Caki2 (cell line): ENCODE data around the gene NPIPB2. TPM values are rescaled to one million over a fixed set of nuclear protein-coding genes. Genes with fewer than 3 reads are reported as not detected.
"Not testable (repeated sequence)": the region's sequence is repeated elsewhere in the genome, so short reads cannot be mapped to it uniquely, and the experiment has no call there.

Experiments used
- DNase-seq: peaks from one replicate; pipeline ENCODE4 v3.0.0-alpha.2; 2015; ENCODE audit warnings: low read depth
- in situ Hi-C: cut with HindIII; loops from 2 replicates; pipeline ENCODE4 v1.10.0; 2016; ENCODE audit warnings: low sequenced_read_pairs, low pct_unique_long_range_greater_than_20kb, mixed read lengths
- total RNA-seq: library from RNA; depleted of rRNA; stranded (reverse); fragments of >200 nt; shearing (Covaris generic); gene quantifications from 2 replicates; pipeline ENCODE4 v1.2.3, GENCODE V29; 2014; ENCODE audit warnings: low replicate concordance

The NPIPB2 gene
- total RNA-seq, 1 experiment from 2014 or later = 9.5 TPM

DNA sequence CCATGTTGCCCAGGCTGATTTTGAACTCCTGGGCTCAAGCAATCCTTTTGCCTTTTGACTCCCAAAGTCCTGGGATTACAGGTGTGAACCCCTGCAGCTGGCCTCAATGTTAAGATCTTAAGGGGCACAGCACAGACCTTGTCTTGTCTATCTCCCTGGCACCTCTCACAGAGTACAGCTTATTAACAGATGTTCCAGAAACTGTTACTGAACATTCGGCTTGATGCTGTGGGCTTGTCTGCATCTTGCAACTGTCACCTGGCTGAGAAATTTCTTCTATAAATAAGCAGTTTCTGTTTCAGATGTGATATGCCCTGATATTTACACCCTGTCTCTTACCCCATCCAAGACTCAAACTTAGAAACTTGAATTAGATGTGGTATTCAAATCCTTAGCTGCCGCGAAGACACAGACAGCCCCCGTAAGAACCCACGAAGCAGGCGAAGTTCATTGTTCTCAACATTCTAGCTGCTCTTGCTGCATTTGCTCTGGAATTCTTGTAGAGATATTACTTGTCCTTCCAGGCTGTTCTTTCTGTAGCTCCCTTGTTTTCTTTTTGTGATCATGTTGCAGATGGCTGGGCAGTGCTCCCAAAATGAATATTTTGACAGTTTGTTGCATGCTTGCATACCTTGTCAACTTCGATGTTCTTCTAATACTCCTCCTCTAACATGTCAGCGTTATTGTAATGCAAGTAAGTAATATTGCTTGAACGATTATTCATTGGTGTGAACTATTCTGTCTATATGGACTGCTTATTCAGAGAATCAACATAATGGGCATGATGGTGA, 23.1 kb upstream of the NPIPB2 start, which contains the start of gene TNFRSF17:
Gene TNFRSF17, plus strand, starts transcription at position 450 of the 791 bp plus-strand sequence. Its CDS starts 115 bp downstream, at position 565.
- in situ Hi-C loops = no loop called here
- no peak for DNase-seq

DNA sequence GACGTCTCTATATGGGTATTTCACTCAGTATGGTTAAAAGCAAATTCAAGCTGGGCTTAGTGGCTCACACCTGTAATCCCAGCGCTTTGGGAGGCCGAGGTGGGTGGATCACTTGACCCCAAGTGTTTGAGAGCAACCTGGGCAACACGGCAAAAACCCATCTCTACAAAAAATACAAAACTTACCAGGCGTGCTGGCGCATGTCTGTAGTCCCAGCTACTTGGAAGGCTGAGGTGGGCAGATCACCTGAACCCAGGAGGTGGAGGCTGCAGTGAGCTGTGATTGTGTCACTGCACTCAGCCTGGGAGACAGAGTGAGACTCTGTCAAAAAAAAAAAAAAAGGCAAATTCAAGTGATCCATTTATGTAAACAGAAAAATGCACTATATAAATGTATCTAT, 21.9 kb upstream of the NPIPB2 start:
- in situ Hi-C loops = no loop called here

DNA sequence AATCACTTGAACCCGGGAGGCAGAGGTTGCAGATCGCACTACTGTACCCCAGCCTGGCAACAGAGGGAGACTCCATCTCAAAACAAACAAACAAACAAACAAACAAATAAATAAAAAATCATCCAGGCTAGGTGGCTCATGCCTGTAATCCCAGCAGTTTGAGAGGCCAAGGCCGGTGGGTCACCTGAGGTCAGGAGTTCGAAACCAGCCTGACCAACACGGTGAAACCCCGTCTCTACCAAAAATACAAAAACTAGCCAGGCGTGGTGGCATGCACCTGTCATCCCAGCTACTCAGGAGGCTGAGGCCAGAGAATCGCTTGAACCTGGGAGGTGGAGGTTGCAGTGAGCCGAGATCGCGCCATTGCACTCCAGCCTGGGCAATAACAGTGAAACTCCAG, 21.1 kb upstream of the NPIPB2 start:
- in situ Hi-C loops = not testable (repeated sequence)

More for the DNA sequence above, 21.9 kb upstream of the NPIPB2 start:
- no peak for DNase-seq

DNA sequence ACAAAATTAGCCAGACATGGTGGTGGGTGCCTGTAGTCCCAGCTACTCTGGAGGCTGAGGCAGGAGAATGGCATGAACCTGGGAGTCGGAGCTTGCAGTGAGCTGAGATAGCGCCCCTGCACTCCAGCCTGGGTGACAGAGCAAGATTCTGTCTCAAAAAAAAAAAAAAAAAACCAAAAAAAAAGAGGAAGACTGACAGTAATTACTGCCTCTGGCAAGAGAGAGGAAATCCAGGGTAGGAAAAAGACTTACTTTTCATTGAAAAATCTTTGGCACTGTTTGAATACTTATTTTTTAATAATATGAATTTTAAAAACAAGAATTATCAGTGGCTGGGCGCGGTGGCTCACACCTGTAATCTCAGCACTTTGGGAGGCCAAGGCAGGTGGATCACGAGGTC, 20.6 kb upstream of the NPIPB2 start:
- in situ Hi-C loops, DNase-seq: not testable (repeated sequence)

More for the DNA sequence above, 21.1 kb upstream of the NPIPB2 start:
- DNase-seq = not testable (repeated sequence)

DNA sequence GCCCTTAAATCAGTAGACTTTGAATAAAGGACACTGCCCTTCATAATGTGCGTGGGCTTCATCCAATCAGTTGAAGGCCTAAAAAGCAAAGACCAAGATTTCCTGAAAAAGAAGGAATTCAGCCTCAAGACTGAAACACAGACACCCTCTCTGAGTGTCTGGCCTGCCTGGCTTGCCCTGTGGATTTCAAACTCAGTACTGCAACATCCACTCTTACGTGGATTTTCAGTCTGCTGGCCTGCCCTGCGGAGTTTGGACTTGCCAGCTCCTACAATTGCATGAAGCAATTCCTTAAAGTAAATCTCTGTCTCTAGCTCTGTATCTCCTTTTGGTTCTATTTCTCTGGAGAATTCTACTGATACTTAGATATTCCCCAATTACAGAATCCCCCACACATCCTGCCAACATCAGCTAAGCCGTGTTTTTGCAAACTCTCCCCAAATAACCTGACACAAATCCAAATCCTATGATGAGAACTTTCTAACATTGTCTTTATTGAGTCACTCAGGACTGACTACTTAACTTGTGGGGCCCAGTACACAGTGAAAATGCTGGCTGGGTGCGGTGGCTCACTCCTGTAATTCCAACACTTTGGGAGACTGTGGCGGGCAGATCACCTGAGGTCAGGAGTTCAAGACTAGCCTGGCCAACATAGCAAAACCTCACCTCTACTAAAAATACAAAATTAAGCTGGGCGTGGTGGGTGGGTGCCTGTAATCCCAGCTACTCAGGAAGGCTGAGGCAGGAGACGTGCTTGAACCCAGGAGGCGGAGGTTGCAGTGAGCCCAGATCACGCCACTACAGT, 15.9 kb upstream of the NPIPB2 start:
- in situ Hi-C loops = no loop called here

DNA sequence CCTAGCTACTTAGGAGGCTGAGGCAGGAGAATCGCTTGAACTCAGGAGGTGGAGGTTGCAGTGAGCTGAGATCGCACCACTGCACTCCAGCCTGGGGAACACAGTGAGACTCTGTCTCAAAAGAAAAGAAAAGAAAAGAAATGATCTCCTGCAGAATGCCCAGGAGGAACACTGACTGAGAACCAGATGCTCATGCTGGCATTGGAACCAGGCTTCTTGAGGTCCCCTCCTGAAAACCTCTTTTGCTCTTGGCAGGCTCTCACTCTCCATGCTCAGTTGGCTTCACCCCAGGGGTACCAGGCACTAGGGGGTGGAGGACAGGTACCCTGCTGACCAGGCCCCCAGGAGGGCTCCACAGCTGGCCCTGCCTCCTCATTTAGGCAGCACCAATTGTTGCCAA, 14.7 kb upstream of the NPIPB2 start:
- no peak for DNase-seq
- in situ Hi-C loops = no loop called here

More for the DNA sequence above, 15.9 kb upstream of the NPIPB2 start:
- no peak for DNase-seq

DNA sequence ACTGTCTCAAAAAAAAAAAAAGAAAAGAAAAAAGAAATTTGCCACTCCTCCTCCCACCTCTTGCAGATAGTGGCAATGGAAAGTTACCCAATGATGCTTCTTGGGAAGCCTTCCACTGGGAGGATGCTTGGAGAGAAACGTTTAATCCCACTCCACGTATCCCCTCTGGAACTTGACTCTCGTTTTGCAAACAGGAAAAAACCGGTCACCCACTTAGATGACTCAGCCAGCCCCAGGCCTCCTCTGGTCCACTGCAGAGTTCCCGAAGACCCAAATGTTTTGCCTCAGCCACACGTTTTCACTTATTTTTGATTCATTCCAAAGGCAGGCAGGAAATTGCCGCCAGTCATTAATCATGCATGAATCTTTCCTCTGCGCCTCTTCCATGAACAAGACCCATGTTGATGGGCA, 13.9 kb upstream of the NPIPB2 start:
- in situ Hi-C loops = no loop called here
- peak; percentile 84 for DNase-seq

DNA sequence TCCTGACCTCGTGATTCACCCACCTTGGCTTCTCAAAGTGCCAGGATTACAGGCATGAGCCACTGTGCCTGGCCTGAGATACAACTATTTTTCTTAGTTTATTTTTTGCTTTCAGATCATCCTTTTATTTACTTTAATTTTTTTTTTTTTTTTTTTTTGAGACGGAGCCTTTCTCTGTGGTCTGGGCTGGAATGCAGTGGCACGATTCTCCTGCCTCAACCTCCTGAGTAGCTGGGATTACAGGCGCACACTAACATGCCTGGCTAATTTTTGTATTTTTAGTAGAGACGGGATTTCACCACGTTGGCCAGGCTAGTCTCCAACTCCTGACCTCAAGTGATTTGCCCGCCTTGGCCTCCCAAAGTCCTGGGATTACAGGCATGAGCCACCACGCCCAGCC, 11.7 kb upstream of the NPIPB2 start:
- DNase-seq, in situ Hi-C loops: not testable (repeated sequence)

DNA sequence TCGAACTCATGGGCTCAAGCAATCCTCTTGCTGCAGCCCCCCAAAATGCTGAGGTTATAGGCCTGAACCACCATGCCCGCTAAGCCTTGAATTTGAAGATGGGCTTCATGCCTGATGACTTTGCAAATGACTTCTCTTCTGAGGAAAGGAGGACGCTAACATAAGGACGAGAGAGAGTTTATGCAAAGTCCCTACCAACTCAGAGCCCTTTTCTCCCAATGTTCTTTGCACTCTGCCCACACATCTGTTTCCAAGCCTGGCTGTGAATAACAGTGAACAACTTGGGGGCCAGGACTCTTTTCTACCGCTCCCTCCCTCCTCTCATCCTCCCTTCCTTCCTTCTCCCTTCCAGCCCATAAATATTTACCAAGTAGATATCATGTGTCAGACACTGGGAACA, 8.5 kb upstream of the NPIPB2 start:
- no peak for DNase-seq
- in situ Hi-C loops = no loop called here

DNA sequence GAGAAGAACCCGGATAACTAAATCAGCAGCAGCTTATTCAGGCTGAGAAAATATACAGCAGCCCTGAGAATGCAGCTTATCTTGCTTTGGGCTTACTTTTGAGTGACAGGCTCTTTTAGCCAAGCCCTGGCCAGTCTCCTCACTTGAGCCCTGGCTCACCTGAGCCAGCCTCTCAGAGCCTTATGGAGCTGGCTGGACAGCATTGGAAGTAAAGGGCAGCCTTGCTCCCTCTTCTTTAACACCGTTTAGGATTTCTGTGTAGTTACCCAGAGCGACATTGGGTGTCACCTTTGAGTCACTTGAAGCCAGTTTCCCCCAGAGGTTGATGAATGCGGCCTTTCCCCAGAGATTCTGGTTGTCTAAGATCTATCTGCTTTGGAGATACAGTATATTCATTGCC, 7.7 kb upstream of the NPIPB2 start:
- peak; percentile 67 for DNase-seq
- in situ Hi-C loops = no loop called here

DNA sequence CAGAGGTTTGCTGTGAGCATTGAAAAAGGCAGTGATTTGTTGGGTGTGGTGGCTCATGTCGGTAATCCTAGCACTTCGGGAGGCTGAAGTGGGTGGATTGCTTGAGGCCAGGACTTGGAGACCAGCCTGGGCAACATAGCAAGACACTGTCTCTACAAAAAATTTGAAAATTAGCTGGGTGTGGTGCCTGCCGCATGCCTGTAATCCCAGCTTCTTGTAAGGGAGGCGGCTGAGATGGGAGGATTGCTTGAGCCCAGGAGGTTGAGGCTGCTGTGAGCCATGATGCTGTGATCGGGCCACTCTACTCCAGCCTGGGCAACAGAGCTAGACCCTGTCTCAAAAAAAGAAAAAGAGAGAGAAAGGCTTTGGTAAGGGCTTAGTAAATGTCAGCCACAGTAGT, 7.0 kb upstream of the NPIPB2 start:
- DNase-seq = no peak
- in situ Hi-C loops = no loop called here

DNA sequence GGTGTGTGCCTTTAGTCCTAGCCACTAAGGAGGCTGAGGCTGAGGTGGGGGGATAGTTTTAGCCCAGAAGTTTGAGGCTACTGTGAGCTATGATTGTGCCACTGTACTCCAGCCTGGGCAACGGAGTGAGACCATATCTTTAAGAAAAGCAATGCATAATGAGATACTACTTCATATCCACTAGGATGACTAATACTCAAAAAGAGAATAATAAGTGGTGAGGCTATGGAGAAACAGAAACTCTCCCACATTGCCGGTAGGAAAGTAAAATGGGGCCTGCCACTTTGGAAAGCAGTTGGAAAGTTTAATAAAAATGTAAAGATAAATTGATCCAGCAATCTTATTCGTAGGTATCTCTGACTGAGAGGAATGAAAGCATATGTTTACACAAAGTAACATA, 4.6 kb upstream of the NPIPB2 start:
- DNase-seq = no peak
- in situ Hi-C loops = no loop called here

DNA sequence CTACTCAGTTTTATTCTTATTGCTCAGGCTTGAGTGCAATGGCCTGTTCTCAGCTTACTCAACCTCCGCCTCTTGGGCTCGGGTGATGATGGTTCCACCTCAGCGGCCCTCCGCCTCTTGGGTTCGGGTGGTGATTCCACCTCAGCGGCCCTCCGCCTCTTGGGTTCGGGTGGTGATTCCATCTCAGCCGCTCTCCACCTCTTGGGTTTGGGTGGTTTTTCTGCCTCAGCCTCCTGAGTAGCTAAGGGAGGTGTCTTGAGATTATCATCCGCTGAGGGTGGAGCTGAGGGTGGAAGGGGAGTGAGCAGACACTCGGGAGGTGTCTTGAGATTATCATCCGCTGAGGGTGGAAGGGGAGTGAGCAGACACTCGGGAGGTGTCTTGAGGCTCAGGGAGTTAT, 14.5 kb downstream of the NPIPB2 start:
- in situ Hi-C loops, DNase-seq: not testable (repeated sequence)

DNA sequence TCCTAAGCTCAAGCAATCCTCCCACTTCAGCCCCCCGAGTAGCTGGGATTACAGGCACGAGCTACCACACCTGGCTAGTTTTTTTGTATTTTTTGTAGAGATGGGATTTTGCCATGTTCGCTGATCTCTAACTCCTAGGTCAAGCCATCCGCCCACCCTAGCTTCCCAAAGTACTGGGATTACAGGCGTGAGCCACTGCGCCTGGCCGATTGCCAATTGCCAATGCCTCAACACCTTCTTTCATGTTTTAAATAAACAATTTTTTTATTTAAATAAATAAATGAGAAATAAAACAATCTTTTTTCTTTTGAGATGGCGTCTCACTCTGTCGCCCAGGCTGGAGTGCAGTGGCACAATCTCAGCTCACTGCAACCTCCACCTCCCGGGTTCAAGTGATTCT, 17.8 kb downstream of the NPIPB2 start:
- in situ Hi-C loops, DNase-seq: not testable (repeated sequence)

DNA sequence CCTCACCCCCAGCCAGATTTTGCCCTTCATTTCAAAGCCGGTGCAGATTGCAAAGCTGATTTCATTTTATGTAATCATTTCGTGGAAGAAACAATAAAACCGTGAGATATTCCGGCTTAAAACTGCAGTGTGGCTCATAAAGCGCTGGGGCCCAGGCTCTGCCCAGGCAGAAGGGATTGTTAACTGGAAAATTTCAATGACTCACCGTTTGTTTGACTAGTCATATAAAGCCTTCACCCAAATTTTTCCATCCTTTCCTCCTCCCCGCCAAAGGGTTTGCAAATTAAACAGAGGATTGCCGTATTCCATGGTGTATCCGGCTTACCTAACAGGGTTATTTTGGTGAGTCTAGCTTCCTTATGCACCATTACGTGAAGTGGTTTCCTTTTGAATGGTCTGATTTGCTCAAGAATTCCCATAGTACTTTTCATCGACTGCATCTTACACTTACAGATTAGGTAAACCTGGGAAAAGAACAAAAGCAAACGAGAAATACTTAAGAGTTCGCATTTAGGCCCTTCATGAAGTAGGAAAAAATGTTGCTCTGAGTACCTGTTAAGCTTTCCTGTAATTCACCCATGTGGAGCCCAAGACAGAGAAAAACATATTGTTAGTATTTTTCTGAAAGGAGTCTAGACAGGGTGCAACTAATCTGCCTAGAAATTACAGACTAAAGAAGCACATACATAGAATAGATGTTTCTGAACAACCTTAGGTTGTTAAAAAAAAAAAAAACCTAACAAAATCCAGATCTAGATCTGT, 25.1 kb downstream of the NPIPB2 start:
- peak; percentile 86 for DNase-seq
- in situ Hi-C loops = loop anchor here (10.0 kb wide), 1 partner anchor 88 kb away; no protein-coding TSS in a partner anchor

DNA sequence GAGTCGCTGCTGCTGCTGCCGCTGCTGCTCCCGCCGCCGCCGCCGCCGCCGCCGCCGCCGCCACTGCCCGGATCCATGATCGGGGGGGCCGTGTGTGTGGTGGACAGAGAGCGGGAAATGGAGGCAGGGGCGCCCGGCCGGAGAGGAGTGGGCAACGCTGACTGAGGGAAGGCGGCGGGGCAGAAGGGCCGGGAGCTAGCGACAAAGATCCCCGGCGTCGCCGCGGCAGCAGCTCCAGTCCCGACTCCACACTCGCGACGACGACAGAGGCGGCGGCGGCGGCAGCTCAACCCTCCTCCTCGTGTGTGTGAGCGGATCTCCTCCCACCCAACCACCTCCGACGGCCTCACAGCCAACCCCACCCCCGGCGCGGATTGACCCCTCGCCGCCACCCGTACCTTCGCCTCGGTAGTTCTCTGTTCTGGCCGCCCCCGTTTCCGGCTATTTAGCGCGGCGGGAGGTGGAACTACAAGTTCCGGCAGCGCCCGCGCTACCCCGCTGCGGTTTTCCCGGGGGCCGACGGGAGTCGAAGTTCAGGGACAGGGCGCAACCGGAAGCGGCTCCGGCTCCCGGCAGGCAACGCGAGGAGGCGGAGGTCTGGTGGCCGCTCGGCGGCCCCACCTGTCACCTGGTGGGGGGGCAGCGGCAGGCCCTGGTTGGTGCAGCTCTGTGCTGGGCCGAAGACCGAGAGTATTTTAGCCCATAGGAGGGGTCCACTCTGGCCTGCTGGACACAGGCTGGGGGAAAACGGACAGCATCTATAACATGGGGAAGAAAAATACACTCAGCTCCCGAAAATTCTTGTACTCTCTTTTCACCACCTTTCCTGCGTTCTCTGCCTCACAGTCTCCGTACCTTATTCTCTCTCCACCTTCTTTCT, 26.0 kb downstream of the NPIPB2 start, which contains the start of gene GSPT1:
Gene GSPT1, minus strand, starts transcription at position 313 of the 880 bp plus-strand sequence. Its CDS starts 236 bp downstream, at position 77.
- in situ Hi-C loops = loop anchor here (10.0 kb wide), 1 partner anchor 89 kb away; no protein-coding TSS in a partner anchor
- peak; percentile 99 for DNase-seq

DNA sequence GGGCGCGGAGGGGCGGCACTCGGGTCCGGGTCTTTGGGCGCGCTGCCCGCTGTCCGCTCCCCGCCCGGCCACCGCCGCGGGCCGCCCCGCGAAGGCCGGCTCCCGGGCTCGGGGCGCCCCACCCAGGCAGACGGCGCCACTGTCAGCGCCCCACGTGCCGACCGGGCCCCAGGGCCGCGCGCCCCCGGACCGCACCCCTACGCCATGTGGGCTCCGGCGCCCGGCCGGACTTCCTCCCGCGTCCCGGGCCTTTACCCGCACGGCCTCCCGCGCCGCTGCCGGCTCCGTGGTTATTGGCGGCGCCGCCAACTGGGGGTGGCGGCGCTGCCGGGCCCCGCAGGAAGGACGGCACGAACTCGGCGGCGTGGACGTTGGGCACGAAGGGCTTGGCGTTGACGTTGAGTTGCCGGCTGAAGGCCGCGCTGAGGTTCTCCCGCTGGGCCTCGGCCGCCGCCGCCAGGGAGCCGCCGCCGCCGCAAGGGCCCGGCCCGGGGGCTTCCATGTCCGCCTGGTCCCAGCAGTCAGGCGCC, 26.7 kb downstream of the NPIPB2 start:
- in situ Hi-C loops = loop anchor here (10.0 kb wide), 1 partner anchor 90 kb away; no protein-coding TSS in a partner anchor
- no peak for DNase-seq
